ENCODE results near the gene SNAP25.

DNA sequence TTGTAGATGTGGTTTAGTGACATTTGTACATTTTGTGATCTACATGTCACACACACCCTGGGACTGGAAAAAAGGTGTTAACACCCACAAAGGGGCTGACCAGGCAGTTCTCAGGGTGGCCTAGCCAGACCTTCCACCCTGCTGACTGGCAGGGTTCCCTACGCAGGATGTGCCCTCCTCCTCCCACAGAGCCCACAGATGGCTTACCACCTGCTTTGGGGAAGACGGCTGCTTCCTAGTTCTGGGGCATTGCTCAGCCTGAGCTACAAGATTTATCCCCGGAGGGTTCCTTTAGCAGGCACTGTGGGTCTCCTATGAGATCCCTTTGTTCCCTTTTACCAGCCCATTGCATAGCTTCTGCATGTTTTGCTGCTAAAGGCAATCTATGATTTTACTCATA lies 35.1 kb downstream of the SNAP25 start:
- TF ChIP-seq YY1 (IDR thresholded peaks at IDR 0.05; ENCODE audit: insufficient read depth, insufficient read length), result no peak
- no peak for TF ChIP-seq ZNF274 (IDR thresholded peaks at IDR 0.05; ENCODE audit: low read depth, low read length)
